Stimulated activated CD4-positive, alpha-beta T cell treated with anti-CD3 and anti-CD28 coated beads, Interleukin-2, amount 100 ng/mL, for 48 hours (primary cell): ENCODE measurements around the gene GPD1L.
"Not testable (repeated sequence)": the region's sequence is repeated elsewhere in the genome, so short reads cannot be mapped to it uniquely, and the experiment has no call there.

Experiments used
- DNase-seq, 2 donors: peaks; one replicate each; pipeline ENCODE4 v3.0.0-alpha.2; 2020

The GPD1L gene

DNA sequence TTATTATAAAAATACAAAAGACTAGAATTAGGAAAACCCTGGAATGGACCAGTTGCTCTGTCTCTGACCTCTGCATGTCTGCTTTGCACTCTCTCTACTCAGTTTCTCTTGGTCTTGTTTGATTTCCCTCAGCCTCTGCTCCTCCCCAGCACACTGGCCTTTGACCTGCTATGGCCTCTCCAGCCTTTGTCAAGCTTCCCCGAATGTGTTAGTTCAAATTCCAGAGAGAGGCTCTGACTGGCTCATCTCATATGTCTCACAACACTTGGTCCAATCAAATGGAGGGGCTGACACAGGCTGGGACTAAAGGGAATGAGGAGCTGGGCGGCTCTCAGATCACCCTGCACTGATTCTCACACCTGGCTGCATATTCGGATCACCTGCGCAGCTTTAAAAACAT, 79.7 kb downstream of the GPD1L start:
- no peak for DNase-seq

DNA sequence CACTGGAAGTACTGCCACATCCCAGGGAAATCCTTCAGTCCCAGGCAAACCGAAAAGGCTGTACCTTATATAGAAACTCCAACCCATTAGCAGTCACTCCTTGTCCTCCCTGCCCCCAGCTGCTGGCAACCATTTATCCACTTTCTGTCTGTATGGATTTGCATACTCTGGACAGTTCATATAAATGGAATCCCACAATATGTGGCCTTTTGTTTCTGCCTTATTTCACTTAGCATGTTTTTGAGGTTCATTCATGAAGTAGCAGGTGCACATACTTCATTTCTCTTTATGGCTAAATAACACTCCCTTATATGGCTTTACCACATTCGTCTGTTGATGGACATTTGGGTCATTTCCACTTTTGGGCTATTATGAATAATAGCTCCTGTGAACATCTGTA, 80.5 kb downstream of the GPD1L start:
- DNase-seq: no peak

DNA sequence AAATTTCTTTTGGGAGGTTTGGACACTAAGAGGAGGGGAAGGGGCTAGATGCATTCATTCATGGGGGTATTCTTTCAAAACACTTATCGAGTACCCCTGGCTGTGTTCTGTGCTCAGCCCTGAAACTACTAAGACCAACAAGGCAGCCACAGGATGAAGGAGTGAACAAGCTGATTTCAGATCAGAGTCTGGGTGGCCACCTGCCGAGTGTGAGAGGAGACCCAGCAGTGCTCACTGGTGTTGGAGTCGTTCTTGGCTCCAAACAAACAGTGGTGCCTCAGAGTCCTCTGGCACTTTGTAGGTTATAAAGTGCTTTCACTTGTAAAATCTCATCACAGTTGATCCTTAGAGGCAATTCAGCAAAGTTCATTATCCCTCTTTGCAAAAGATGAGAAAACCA, 83.3 kb downstream of the GPD1L start:
- DNase-seq: no peak

DNA sequence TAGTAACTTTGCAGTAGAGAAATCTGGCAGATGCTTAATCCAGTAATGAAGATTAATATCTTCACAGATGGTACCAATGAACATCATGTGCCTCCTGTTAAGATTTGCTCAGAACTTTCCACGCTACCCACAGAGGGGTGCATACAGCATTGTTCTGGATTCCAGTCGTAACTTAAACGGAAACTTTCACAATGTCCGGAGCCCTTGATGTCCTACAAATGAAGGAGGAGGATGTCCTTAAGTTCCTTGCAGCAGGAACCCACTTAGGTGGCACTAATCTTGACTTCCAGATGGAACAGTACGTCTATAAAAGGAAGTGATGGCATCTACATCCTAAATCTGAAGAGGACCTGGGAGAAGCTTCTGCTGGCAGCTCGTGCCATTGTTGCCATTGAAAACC, 84.1 kb downstream of the GPD1L start:
- not testable (repeated sequence) for DNase-seq

DNA sequence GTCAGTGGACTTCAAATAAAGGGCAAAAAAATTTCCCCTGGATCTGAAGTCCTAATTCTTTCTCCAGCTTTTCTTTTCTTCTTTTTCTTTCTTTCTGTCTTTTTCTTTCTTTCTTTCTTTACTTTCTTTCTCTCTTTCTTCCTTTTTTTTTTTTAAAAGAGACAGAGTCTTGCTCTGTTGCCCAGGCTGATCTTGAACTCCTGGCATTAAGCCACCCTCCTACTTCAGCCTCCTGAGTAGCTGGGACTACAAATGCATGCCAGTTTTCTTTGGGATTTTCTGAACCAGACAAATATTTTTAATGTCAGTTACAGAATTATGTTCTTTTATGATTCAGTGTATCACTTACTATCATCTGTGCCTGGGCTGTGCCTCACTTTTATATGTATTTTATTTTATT, 86.7 kb downstream of the GPD1L start:
- DNase-seq: no peak

DNA sequence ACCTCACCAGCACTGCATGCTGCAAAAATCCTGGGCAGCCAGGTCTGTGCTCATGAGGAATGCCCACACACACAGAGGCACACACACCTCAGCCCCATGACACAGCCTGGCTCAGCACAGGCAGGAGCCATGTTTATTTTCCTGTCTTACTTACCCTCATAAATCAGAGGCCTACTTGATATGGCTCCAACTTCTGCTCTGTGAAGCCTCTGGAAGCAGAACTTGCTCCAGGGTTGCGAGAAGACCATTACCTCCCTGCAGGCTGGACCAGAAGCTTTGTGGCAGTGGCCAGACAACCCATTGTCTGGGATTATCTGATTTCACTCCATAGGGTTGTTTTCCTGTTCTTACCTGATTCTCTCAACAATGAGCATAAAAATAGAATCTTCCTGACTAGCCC, 88.2 kb downstream of the GPD1L start:
- no peak for DNase-seq

DNA sequence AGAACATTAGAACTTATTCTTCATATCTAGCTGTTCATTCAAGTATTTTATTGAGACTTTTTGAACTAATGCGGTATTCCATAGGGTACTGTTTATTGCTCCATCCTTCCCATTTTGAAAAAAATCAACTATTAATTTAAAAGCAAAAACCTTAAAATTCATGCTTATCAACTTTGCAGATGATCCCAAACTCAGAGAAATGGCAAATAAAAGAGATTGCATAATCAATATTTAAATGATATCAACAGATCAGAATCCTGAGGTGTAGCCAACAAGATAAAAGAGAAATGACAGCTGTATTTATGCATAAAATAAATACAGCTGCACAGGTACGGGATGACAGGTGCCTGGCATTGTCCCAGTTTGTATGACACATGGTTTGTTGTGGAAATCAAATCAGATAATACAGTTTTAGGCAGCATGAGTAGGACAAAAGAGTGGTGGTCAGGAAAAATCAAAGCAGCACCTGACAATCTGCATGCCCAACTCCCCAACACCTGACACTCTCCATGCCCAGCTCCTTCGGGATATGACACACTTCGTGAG, 89.6 kb downstream of the GPD1L start:
- no peak for DNase-seq

DNA sequence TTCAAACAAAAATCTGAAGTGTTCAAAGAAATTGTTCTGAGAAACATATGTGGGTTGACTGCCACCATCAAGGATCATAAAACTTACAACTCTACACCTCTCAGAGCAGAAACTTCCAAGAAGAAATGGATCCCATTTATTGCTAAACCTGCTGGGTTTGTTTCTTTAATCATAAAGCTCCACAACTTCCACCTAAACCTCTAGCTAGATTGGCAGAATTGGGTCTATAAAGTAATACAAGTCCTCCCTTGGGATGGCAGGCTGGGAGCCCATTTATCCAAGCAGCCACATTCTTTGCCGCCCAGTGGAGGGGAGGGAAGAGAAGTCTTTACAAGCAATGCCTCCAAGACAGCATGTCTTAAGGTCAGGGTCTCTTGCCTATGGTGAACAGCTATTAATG, 91.6 kb downstream of the GPD1L start:
- DNase-seq: no peak

DNA sequence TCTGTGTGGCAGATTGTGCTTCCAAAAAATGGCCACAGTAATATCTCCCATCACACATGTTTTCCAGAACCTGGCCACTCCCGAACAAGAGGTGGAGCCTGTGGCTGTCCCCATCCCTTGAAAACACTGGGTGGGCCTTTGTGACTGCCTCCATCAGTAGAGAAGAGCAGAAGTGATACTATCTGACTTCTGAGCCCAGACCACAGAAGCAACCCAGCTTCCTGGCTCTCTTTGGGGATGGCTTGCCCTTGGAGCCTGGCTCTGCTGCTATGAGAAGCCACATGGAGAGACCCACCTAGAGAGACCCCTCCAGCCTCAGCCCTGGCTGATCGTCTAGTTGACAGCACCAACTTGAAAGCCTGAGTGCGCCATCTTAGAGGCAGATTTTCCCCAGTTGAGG, 92.3 kb downstream of the GPD1L start:
- no peak for DNase-seq

DNA sequence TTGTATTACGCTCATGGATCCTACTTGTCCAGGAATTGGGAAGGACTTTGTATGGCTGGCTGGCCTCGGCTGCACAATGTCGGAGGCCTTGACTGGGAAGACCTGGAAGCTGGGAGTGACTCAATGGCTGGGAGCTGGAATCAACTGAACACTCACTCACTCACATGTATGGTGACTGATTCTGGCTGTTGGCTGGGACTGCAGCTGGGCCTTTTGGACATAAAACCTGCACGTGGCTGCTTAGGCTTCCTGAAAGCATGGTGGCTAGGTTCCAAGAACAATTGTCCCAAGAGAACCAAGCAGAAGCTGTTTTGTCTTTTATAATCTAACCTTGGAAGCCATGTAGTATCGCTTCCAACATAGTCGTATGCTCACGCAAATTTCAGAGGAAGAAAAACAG, 94.1 kb downstream of the GPD1L start:
- no peak for DNase-seq

DNA sequence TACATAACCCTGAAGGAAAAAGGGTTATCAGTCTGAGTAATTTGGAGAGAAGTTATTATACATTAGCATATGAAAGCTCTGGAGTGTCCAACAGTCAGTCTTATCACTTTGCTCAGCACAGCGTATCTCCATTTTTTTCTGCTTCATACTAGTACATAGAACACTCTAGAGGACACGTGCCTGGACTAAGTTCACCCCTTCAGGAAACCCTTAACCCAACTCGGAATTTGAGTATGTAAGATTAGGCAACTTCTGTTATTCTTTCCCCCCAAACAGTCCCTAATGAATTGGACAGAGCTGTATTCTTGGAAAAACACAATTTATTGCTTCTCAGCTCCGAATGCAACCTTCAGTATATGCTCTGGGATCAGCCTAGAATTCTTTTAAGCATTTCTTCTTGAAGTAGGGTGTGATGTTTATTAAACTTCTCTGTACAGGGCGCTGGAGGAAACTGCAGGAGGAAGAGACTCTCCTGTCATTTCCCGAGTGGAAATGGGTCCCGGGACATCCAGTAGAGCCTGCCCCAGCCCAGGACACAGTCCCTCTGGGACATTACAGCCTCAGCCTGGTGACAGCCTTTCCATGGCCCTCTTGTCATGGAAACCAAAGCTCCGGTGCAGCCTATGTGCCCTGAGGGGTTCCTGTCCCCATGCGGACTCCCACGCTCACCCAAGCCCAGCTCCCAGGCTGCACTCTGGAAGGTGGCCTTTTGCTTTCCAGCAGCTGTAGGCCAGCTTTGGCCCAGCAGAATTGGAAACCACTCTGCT, 94.8 kb downstream of the GPD1L start:
- DNase-seq: no peak

DNA sequence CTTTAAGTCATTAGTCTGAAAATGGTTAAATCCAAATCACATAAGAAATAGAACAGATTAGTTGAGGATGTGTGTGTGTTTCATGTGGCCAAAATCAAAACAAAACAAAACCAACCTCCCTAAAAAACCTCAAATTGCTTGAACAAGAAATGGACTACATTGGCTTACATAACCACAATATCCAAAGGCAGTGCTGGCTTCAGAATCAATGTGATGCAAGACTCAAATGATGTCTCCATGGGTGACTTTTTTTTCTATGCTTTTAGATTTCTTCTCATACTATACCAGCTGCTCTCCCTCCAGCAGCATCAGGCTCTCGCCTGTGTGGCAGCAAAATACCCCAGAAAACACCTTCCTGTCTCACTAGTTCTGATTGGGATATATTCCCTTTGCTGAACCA, 96.1 kb downstream of the GPD1L start:
- DNase-seq: no peak

DNA sequence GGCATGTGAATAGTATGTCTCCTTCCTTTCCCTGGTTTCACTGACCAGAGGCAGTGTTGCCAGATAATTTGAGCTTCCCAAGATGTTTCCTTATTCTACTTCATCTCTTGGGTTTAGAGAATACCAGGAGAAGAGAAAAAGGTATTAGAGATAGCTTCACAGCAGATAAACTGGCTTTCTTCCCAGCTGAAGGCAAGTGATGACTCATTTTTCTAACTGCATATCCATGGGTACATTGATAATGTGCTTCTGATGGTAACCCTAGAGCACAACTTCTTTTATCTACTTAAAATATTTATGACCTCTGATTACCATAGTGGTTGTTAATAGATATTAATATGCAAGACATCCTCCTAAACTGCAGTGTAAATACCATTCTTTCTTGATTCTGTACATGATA, 97.4 kb downstream of the GPD1L start:
- DNase-seq: no peak

DNA sequence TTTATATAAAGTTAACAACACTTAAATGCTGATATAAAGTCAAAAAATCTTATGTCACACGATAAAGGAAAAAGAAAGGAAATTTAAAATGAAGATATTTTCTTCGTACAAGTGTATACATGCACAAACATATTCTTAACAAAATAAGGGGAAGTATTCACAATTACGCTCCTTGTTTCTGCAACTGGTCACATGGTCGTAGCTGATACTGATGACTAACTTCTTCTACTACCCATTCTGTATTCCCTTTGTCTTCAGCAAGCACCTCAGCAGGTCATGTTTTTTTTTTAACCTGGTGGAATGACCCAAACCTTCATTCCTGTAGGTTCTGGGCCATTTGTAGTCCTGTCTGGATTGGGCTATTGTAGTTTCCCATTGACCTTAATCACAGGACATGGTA, 102.0 kb downstream of the GPD1L start:
- DNase-seq: no peak

DNA sequence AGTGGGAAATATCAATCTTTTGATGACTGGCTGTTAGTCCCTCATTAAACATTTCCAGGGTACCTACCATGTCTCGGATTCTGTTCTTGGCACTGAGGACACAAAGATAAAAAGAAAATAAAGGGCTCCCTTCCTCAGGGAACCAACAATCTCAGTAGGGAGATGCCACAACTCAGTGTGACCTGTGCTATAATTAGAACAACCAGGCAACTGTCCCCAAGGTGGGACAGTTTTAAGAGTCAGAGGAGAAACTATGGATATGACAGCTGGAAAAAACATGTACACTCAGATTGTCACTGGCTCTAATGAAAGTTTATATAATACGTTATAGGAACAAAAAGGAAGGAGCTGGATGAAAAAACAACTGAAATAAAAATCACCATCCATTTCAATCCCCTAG, 108.8 kb downstream of the GPD1L start:
- no peak for DNase-seq

DNA sequence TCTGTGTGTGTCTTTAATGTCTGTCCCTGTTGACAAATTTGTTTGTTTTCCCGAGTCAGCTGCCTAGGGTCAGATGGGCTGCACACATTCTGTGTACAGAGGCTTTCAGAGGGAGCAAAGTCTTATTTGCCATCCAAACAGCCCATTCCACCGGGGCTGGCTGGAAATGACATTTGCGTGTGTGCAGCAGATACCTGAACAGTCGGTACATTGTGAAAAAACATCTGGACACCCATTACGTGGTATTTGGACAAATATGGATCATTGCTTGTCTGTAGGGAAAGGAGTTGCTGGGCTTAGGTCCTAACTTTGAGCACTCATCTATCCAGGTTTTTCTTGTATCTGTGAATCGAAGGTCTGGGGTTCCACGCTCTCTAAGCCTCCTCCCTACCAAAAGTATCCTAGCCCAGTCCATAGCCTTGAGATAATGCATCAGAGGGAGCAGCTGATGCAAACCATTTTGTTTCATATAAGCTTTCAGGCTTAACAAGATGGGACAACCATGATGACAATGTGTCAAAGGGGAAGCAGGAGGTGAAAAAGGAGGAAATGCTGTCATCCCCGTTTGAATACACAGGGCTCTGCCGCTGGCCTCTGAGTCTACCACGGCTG, 109.9 kb downstream of the GPD1L start:
- no peak for DNase-seq

DNA sequence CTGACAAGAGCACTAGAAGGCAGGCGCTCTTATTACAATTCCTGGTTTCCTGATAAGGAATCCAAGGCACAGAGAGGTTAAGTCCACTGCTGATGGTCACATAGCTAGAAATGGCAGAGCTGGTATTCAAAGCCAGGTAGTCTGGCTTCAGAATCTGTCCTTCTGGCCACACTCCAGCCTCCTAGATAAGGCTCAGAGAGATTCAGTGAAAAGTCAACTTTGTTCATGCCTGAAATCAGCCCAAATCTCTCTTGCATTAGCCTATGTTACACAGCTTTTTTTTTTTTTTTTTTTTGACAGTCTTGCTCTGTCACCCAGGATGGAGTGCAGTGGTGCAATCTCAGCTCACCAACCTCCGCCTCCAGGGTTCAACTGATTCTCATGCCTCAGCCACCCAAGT, 110.9 kb downstream of the GPD1L start:
- DNase-seq: no peak
